ENCODE results near the gene MBOAT7.
"Not testable (repeated sequence)": the region's sequence is repeated elsewhere in the genome, so short reads cannot be mapped to it uniquely, and the experiment has no call there.

The MBOAT7 gene

DNA sequence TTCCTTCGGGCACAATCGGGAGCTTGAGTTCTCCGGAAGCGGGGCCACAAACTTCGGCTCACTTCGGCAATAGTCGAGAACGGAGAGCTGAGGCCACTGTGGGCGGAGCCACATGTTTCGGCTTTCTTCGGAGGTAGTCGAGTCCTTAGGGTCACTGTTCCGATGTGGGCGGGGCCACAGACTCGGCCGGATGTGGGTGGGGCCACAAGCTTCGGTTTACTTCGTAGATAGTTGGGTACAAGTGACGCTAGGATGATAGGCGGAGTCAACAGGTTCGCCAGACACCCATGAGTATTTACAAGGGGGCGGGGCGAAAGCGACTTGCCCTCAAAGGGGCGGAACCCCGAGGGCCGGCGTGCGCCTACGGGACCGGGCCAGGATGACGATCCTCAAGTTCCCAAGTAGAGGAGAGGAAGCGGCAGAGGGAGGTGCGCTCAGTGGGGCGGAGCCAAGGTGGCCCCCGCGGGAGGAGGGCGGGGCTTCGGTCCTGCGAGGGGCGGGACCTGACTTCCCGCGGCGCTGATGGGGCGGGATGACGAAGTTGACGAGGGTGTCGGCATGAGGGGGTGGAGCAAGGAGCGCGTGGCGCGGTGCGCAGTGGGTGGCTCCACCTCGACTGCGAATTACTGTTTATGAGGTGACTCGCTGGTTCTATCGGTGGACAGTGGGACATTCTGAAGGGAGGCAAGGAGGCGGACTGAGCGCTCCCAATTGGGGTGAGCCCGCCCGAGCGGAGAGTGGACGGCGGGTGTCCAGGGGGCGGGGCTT is 539 bp upstream of the MBOAT7 start:
- peak; percentile 100 for DNase-seq (ENCODE audit: low read depth in 2 of 2)

DNA sequence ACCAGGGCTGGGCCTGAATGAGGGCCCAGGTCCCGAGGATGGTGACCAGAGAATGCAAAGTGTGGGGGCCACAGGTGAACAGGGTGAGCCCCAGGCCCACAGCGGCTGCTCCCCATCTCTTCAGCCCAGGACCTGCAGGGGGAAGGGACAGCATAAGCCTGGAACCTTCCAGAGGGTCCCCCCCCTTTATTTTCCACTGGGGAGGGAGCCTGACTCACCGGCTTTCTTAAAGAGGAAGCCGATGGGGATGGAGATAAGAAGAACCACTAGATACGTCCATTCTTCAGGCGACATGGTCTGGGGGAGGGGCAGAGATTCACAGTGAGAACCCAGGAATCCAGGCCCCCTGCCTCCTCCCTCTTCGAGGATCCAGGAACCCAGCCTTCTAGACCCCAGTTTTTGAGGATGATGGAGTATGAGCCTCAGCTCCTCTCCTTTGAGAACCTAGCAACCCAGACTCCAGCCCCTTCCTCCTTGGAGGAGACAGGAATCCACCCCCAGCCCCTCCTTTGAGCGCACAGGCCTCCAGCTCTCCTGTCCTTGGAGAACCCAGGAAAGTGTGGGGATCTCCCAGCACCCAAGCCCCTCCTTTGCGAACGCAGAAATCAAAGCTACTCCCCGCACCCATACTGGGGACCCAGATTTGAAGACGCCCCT is 1.0 kb downstream of the MBOAT7 start:
- DNase-seq (ENCODE audit: low read depth in 2 of 2), result peak in 1 of 2 donors; percentile 63

DNA sequence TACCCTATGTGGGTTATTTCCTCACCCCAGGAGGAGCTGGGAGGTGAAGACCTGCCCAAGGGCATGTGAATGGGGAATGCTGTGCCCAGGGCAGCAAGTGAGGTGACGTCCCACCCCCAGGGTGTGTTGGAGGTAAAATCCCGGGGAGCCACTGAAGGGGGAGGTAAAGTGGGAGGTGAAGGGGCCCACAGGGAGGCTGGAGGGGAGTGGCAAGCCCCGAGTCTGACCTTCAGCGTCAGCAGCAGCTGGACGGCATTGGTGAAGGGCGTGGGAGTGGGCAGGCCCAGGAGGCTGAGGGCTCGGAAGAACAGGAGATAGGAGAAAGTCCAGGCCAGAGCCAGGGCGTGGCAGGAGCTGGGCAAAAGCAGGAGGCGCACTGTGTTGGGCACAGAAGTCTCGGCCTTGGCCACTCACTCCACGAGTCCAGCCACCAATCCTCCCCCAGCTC is 2.4 kb downstream of the MBOAT7 start:
- DNase-seq (ENCODE audit: low read depth in 2 of 2), result no peak

DNA sequence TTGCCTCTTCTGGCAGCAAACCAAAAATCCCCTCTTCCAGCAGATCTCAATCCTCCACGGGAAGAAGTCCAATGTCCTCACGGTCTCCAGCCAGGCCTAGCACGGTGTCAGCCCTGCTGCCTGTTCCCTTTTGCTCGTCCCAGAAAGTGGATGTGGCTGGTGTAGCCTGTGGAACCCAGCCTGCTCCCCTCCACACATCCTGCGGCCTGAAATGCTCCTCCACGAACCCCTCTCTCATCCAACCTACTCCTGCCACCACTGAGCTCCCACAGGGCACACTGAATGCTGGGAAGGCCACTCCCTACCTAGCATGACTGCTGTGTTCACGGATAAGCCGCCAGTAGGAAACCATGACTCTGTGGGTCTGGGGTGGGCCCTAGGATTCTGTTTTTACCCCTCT is 3.0 kb downstream of the MBOAT7 start:
- DNase-seq (ENCODE audit: low read depth in 2 of 2), result no peak

DNA sequence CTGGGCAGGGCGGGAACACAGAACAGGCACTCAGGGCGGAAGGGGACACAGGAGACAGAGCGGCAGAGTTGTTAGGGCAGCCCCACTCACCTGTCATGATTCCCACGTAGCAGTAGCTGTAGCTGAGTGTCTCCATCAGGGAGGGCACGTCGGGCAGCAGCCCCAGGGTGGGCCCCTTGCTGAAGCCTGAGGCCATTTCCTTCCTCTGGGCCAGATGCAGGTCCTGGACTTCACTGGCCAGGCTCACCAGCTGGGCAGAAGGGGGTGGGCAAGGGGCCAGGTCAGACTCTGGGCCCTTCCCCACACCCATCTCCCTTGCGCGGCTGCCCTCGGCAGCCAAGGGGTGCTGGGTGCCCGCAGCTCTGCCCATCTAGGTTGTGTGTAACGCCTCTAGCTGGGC is 5.9 kb downstream of the MBOAT7 start:
- no peak for DNase-seq (ENCODE audit: low read depth in 2 of 2)

DNA sequence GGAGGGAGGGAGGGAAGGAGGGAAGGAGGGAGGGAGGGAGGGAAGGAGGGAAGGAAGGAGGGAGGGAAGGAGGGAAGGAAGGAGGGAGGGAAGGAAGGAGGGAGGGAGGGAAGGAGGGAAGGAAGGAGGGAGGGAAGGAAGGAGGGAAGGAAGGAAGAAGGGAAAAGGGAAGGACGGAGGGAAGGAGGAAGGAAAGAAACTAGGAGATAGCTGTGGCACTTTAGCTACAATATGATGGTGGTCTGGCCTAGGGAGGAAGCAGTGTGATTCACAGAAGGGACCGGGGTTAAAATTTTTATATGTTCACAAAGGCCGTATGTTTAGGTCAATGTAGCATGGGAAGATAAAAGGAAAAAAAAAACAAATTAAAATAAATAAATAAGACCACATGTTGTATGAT is 7.5 kb downstream of the MBOAT7 start:
- not testable (repeated sequence) for DNase-seq (ENCODE audit: low read depth in 2 of 2)

DNA sequence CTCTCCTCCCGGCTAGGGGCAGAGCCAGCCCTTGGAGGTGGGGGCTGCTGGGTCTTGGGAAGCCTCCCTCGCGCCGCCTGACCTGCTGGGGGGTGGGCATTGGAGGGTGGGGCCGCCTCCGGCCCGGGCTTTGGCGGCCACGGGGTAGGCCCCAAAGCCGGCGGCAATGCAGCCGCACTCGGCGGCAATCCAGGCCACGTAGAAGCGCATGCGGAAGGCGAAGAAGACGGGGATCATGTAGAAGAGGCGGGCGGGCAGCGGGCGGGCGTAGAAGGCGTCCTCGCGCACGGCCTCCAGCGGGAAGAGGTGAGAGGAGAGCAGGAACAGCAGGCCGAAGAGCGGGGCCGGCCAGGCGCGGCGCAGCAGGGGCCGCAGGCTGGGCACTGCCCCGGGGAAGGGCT is 8.7 kb downstream of the MBOAT7 start:
- no peak for DNase-seq (ENCODE audit: low read depth in 2 of 2)

DNA sequence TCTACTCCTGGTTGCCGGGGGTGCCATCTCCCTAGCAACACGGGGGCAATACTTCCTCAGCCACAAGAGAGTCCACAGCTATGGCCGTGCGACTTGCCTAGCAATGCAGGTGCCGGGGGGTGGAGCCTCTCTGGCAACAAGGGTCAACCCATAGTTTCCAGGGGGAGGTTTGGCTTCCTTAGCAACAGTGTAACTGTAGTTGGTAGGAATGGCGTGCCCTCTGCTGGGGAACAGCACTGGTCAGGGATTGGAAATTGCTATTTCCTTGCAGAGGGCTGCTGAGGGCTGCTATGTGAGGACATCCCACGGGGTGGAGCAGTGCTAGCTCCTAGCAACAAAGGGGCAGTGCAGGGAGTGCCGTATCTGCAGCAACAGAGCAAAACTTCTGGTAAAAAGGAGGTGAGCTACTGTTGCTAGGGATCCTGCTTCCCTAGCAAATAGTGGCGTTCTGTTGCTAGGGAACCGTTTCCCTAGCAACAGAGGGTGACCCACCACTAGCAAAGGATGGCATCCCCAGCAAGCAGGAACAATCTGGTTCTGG is 9.4 kb downstream of the MBOAT7 start:
- DNase-seq (ENCODE audit: low read depth in 2 of 2), result no peak

DNA sequence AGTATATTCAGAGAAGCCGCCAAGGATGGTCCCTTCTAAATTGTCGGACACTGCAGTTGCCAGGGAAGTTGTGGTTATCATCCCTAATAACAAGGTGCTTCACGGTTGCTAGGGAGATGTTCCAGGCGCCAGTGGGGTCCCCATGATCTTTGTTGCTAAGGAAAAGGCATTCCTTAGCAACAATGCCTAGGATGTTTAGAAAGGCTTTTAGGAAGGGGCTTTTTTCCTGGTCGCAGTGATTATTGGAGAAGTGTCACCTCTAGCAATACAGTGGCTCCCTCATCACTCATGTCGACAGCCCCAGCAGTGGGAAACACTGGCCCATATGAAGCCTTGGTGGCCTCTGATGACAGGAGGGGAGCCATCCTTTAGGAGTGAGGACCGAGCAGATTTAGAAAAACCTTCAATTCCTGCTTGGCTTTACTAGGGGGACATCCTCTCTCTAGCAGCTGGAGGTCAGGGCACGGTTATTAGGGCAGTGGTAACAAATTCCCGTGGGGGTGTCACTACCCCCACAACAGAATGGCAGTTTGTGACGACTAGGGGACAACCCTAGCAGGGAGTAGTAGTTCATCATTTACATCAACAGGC is 10.0 kb downstream of the MBOAT7 start:
- DNase-seq (ENCODE audit: low read depth in 2 of 2), result no peak

DNA sequence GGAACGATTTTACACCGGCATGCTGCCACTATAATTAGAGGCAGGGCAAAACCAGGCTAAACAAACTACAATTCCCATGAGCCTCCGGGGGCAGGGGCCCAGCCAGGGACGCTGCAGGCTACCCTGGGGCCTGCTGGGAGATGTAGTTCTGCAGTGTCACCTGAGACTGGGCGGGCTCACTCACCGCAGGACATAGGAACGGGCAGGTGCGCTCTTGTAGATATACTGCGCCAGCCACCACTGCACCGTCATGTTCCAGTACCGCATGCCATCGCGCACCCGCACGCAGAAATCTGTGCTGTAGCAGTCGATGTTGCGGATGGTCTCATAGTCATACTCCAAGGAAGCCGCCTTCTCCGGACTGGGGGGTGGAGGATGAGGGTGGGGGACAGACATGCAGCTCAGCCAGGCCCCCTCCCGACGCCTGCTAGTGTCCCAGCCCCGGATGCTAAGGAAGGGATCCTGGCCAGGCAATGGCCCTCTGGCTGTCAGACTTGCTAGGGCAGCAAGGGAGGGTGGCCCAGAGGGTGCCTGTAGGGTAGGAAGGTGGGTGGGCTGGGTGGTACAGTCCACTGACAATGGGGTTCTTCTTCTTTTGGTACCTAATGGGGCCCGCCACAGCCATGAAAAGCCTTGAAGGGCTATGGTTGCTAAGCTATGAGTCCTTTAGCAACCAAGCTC is 10.7 kb downstream of the MBOAT7 start:
- DNase-seq (ENCODE audit: low read depth in 2 of 2), result no peak

DNA sequence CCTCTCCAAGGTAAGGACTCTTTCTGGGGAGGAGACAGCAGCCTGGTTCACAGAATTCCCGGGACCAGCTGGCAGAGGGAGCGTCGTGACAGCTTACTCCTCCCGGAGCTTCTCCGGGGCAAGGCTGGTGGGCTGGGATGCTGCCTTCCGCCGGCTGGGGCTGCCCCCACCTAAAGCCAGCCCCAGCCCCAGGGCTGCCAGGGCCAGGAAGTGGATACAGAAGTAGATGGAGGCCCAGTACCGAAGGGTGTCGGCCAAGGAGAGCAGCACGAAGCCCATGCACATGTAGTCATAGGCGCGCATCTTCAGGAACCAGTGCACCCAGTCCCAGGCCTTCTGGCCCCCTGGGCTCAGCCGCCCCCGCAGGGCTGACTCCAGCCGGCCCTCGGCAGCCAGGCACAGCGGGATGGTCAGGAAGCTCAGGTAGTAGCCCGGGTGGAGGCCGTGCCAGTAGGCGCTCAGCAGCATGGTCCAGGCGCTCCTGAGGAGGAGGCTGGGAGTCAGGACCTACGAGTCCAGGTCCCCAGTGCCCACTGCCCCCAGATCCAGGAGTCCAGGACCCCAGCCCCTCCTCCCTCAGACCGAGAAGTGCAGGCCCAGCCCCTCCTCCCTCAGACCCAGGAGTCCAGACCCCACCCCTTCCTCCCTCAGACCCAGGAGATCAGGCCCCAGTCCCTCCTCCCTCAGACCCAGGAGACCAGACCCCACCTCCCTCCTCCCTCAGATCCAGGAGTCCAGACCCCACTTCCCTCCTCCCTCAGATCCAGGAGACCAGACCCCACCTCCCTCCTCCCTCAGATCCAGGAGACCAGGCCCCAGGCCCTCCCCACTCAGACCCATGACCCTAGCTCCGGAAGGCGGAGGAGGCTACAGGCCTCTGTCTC is 15.2 kb downstream of the MBOAT7 start:
- DNase-seq (ENCODE audit: low read depth in 2 of 2), result no peak

DNA sequence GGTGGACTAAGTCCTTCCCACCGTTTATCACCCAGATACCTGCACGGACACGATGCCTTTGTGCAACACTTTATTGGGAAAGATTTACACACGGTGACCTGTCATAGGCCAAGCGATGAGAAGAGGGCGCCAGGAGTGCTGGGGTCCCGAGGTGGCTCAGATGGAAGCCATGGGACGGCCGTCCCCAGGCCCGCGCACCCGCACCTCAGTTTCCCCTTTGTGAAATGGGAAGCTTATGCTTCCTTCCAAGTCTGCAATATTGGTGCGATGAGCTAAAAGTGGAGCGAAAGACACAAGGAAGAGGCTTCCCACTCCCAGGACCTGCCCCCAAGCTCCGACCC is 16.1 kb downstream of the MBOAT7 start:
- no peak for DNase-seq (ENCODE audit: low read depth in 2 of 2)

DNA sequence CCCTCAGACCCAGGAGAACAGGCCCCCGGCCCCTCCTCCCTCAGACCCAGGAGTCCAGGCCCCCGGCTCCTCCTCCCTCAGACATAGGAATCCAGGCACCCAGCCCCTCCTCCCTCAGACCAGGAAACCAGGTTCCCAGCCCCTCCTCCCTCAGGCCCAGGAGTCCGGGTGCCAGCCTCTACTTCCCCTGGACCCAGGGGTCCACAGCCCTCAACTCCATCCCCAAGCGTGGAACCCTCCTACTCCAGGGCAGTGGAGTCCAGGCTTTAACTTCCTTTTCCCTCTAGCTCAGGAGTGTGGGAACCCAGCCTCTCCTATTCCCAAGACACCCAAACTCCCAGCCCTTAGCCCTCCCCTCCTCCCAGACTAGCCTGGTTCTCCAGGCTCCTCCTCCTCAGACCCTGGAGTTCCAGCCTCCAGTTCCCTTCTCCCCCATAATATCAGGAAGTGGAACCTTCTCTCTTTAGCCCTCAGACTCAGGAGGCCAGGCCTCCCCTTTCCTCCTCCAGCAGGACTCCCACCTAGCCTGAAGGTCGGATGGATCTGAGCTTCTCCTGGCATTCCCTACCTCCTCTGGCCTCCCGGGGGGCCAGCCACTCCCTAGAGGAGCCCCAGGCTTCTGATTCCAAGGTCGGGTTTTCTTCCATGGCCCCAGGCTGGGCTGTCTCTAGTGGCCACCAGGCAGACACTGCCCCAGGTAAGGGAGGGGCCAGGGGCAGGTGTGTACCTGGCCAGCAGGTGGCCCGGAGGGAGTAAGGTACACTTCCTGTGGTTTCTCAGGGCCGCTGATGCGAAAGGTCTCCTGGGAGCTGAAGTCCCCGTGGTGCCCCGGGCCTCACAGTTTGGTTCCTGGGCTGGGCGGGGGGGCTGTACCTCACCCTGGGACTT is 16.7 kb downstream of the MBOAT7 start, which contains the start of gene TMC4:
Gene TMC4 (minus strand): TSS at position 690 of the 888 bp plus-strand sequence. CDS start 43 bp downstream, at position 647.
- no peak for DNase-seq (ENCODE audit: low read depth in 2 of 2)

DNA sequence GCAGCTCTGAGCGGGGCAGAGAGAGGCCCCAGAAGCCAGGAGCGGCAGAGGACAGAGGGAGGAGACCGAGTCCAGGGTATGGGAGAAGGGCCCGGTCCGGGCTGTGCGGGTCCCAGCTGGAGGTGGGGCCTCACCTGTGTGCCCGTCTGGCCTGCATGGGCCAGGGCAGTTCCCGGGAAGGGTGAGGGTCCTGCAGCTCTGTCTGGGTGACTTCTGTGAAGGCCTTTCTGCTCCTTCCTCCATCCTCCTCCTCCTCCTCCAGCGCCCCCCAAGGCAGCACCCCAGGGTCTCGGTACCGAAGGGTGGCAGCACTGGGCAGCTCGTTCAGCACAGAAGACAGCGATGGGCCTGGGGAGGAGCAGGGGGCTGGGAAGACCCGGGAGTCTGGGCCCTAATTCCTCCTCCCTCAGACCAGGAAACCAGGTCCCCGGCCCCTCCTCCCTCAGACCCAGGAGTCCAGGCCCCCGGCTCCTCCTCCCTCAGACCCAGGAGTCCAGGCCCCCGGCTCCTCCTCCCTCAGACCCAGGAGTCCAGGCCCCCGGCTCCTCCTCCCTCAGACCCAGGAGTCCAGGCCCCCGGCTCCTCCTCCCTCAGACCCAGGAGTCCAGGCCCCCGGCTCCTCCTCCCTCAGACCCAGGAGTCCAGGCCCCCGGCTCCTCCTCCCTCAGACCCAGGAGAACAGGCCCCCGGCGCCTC is 17.5 kb downstream of the MBOAT7 start:
- not testable (repeated sequence) for DNase-seq (ENCODE audit: low read depth in 2 of 2)

DNA sequence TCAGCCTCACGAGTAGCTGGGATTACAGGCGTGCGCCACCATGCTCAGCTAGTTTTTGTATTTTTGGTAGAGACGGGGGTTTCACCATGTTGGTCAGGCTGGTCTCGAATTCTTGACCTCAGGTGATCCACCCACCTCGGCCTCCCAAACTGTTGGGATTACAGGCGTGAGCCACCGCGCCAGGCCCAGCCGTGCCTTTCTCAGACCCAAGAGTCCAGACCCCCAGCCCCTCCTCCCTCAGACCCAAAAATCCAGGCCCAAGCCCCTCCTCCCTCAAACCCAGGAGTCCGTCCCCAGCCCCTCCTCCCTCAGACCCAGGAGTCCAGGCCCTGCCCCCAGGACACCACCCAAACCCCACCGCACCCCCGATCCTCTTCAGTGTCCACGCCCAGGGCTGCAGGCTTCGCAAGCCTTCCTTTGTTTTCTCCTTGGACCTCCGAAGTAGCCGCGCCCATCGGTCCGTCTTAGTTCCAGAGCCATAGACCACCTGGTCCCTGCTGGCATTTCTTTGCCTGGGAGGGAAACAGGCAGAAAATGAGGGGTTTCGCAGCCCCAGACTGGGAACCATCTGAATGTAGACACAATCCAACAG is 20.1 kb downstream of the MBOAT7 start:
- no peak for DNase-seq (ENCODE audit: low read depth in 2 of 2)

DNA sequence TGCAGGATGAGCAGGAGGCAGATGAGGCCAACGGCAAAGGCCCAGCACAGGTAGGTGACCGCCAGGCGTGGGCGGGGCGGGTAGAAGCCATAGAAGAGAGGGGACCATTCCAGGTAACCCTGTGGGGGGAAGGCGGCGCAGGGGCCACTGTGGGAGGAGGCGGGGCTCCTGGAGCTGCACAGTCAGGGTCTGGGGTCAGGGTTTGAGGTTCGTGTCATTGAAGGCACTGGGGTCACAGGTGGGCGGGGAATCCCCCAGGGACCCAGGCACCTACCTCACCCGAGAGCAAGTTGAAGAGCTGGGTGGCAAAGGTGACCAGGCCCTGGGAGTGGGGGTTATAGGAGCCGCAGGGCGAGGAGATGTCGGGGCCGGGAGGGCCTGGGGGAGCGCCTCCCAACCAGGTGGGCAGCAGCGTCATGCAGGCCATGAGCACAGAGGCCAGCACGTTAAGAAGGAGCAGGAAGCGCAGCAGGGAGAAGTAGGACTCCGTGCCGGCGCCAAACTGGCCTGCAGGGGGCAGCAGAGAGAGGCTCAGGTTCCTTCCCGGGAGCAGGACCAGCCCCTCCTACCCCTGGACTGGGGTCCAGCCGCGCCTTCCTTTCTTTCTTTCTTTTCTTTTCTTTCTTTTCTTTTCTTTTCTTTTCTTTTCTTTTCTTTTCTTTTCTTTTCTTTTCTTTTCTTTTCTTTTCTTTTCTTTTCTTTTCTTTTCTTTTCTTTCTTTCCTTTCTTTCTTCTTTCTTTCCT is 21.0 kb downstream of the MBOAT7 start:
- DNase-seq (ENCODE audit: low read depth in 2 of 2), result peak; percentile 76 to 85

DNA sequence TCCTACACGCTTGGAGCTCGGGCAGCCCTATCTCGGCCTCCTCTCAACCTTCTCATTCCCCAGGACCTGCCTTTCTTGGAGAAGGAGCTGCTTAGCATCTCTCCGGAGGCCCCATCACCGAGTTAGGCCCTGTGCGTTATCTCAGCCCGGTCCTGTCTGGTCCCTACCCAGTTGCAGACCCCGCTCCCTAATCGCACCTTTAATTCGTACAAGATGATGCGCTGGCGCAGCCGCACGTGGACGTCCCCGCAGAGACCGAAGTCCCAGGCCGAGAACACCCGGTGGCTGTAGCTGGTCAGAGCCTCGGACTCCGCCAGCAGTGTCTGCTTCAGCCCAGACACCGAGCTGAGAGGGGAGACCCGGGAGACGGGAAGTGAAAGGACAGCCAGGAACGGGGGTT is 24.2 kb downstream of the MBOAT7 start:
- no peak for DNase-seq (ENCODE audit: low read depth in 2 of 2)

DNA sequence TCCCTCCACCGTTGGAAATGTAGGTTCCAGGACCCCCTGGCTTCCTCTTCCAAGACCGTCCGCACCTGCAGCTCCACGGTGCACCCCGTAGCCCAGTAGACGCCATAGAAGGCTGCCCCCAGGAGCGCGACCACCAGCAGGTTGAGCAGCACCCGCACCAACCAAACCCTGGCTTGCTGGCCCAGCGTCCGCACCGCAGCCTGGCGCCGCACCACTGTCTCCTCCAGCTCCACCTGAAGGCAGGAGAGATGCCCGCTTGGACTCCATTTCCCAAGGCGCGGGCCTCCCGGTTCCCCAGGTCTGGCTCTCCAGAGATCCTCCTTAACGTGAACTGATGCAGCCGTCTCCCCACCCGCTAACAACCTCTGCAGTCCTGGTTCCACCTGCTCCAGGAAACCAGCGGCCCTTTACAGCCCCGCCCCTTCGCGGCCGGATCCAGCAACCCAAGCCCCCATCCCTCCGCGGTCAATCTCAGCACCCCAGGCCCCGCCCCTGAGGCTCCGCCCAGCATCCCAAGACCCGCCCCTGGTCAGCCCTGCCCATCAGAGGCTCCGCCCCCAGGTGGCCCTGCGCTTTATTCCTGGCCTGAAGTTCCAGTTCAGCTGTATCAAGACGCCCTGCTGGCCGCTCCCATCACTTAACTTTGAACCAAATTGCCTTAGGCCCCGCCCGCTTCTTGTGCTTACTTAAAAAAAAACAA is 24.9 kb downstream of the MBOAT7 start:
- DNase-seq (ENCODE audit: low read depth in 2 of 2), result peak in 1 of 2 donors; percentile 28
